ENCODE data around the gene TRIP13.

TRIP13 gene

DNA sequence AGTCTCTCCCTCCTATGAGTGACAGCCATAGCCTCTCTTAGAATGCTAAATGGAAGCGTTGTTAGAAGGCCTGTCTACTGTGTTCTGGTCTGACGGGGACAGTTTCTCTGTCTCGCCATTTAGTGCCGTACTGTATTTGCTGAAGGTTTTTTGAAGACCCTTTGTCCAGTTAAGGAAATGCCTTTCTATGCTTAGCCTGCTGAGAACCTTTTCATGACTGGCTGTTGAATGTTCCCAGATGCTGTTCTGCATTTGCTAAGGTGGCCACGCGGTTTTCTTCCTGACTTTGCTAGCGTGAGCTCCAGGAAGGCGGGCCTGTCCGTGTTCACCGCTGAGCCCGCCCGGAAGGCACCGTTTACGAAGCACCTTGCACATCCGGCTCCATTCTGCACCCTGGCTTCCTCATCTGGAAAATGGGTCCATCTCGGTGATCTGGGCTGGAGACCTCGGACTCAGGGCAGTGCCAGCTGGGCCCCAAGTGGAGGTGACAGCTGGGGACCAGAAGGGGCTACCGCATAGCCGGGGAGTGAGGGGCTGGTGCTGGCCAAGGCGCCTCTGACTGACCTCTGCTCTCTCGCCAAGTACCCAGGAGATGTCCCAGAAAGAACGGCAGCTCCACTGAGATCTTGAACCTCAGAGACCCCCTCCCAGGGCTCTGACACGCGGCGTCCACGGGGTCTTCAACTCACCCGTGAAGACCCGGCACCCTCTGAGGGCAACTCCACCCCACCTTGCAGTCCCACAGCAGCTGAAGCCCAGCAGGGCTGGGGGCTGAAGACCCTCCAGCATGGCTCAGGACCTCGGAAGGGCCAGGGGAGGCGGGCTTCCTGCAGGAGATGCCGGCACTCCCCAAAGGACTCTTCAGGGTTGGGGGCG lies 63.4 kb downstream of the TRIP13 start:
- DNase-seq (ENCODE audit: low read depth) = no peak

DNA sequence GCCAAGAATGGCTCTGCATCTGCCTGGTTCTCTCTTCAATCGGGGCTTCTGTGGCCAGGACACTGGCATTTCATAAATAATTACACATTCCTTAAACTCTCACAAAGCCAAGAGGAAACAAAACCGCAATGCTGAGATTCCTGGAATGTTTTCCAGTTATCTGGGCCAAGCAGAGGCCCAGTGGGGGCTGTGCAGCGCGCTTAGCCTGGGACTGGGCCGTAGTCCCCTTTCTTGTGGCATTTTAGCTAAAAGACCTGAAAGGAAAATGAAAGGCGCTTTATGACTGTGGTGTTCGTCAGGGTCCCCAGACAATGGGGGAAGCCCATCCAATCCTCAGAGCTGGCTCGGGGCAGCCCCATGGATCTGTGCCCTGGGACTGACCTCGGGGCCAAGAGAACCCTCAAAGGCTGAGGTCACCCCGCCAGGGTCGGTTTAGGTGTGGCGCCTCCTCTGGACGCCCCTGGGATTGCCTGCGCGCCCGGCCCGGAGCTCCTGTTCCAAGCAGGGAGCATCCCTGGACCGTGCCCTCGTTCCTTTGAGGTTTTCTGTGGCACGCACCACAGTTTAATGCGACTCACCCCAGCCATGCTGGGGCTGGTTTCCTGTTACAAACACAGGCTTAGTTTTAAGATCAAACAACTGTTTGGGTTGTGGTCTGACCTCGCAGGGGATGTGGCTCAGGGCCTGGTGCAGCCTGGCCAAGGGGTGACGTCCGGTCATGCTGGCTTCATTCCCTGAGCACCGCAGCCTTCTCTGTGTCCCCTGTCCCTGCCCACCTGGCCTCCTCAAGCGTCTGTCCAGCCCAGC lies 64.5 kb downstream of the TRIP13 start:
- DNase-seq (ENCODE audit: low read depth) = no peak

DNA sequence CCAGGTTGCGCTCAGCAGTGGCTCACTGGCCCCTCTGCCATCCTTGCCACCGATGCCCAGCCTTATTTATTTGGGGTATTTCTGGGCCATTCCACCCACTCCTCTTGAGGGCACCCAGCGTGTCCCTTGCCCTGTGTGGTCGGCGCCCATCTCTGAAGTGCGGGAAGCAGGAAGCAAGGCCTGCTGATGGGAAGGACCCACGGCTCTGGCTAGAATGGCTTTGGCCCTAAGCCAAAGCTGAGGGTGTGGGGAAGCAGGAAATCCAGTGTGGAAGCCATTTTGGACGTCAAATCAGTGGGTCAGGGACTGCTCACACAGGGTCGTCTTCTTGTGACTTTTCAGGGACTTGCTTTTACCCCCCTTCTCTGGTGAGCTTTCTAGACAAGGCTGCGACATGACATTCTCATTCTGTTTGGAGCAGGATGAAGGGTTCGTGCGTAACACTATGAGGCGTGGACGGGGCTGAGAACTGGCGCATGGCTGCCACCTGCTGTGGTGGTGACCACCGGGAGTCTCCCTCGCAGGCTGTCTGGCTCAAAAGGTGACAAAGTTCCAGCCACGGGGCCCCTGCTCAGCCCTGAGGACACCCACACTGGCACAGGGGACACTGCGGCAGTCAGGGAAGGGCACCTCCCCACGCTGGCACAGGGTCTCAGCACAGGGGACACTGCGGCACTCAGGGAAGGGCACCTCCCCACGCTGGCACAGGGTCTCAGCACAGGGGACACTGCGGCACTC lies 65.2 kb downstream of the TRIP13 start:
- no peak for DNase-seq (ENCODE audit: low read depth)

DNA sequence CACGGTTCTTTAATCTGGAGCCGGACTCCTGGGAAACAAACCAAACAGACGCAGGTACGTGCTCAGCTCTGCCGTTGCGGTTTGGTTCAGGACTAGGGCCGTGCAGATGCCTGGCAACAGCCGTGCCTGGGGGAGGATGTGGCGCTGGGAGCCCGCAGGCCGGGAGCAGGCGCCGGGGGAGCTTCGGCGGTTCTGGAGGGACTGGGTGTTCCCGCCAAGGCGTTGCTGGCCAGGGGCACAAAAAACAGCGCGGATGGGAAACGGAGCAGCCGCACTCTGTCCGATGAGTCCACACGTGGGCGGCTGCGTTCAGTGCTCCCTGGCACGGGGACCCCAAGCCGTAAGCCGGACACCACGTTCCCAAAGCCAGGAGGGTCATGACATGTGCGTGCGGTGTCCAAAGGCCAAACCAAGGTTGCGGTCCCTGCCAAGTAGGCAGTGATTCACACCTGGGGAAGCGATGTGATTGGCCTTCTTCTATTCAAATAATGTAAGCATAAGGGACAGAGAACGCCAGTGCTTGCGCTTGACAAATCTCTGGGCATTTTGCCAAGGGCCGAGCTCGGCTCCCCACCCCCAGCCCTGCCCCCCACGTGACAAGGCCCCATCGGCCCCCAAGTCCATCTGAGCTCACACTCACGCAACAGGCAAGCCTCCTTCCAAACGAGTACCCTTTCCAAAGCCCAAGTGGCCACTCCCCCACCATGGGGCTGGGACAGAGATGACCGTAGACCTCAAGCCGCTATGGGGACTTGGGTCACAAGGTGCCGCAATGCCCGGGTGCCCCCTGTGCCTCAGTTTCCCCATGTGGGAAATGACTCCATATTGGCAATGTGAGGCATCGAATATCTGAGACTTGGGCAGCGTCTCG lies 66.3 kb downstream of the TRIP13 start:
- no peak for DNase-seq (ENCODE audit: low read depth)

DNA sequence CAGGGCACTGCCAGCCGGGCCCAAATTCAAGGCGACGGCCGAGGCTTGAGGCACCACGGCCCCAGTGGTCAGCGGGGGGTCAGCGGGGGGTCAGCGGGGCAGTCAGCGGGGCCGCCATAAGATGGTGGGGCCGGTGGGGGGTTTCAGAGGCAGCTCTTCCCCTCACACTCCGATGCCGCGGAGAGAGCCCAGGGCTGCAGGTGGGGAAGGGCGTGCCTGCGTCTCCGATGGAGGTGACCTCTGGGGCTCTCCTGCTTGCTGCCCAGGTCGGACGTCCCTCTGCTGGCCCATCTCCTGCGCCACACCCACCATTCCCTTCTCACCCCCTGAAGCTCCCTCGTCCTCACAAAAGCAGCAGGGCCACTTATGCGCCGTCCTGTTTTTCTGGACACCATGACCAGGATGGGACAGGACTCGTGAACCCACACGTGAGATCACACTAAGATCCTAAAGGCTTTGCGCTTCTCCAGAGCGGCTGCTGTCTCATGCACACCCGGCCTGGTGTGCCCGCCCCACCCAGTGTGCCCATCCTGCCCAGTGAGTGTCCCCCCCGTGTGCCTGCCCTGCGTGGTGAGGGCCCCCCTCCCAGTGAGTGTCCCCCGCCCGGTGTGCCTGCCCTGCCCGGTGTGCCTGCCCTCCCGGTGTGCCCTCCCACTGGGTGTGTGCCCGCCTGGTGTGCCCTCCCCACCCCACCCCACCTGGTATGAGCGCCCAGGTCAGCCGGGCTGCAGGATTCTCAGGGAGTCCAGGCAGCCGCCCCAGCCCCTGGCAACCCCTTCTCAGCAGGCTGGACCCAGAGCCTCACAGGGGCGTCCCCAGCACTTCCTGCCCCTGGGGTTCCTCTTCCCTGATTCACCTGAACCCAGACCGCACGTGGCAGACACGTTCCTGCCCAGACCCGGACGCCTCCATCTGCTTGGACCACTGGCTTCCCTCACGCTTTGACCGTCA lies 67.2 kb downstream of the TRIP13 start:
- no peak for DNase-seq (ENCODE audit: low read depth)

DNA sequence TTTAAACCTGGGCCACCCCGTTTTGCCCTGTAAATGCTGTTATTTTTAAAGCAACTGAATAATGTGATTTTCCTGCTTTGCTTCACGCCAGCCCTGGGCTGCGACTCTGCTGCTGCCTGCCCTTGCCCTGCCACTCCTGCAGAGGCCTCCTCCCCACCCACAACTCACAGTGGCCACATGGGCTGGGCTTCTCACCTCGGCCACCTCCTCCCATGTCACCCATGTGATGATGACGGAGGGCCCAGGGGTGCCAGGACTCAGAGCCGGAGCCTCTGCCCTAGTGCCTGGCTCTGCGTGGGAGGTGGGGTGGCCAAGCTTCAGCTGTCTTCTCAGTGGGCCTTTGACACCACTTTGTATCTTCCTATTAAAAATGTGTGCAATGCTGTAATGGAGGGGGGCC lies 67.9 kb downstream of the TRIP13 start:
- no peak for DNase-seq (ENCODE audit: low read depth)

DNA sequence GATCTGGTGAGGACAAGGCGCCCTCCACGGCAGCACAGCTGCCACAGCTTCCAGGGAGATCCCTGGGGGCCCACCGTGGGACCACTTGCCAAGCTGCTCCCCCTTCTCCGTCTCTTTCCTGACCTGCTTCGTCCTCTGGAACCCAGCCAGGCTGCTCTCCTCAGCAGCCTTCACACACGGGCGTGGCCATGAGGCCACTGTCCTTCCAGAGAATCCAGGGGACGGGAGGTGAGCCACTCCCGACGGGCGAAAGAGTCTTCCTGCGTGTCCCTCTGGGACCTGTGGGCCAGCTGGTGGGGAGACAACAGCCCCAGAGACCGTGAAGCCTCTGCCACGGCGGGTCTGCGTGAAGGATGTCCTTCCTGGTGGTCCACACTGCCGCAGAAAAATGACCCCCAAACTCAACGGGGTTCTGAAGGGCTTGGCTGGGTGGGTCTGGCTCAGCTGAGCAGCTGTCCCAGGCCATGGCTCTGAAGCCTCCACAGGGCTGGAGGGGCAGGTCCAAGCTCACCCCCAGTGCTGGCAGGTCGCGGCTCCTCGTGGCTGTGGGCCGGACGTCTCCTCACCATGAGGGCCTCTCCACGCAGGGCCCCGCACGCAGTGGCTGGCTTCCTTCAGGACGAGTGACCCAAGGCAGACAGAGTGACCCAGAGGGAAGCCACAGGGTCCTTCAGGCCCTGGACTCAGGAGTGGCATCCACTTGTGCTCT lies 68.5 kb downstream of the TRIP13 start:
- DNase-seq (ENCODE audit: low read depth) = no peak

DNA sequence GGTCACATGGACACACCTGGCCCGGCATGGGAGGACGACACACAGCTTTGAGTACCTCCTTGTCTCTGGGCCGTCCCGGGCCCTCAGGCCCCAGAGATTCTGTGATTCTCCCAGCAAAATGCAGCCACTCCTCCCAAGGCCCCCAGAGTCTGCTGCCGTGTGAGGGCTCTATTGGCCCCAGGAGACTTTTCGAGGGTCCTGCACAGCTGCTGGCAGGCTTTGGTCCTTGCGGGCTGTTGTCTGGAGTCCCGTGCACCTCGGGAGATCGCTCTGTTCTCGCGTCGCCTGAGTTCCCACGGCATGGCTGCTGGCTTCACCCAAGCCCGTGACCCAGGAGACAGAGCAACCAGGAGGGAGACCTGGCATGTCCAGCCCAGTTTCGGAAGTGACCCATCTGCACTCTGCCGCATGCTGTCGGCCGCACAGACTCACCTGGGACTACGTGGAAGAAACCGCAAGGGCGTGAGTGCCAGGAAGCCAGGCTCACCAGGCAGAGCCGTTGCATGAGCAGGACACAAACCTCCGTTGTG lies 69.1 kb downstream of the TRIP13 start:
- DNase-seq (ENCODE audit: low read depth) = no peak

DNA sequence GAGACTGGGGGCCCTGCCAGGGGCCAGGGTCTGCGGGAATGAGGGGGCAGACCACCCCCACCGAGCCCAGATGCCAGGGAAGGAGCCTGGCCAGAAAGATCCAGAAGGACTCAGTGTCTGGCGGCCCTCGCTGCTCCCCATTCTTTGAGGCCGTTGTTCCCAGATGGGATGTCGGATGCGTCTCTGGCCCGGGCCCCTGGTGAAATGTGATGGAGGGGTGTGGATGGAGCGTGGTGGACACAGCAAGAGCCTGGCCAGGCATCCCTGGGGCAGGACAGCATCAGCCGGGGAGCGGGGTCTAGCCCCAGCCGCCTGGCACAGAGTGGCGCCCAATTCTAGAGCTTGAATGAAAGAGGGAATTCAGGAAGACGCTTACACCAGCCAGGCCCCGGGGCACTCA lies 69.7 kb downstream of the TRIP13 start:
- DNase-seq (ENCODE audit: low read depth) = no peak

DNA sequence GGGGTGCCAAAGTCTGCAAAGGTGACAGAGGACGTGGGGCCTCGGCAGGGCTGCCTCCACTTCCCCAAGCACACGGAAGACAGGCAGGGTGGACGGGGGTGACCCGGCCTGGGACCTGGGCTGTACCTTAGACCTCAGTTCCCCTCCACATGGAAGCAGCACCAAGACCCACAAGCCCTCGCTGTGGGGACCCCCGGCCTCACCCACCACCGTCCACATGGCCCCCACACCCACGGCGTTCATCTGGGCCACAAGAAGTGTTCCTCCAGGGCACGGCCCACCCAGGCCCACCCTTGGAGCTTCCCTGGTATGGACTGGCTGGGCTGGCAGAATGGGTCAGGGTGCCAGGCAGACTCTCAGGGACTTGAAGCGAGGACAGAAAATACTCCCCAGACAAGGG lies 70.1 kb downstream of the TRIP13 start:
- DNase-seq (ENCODE audit: low read depth) = no peak

DNA sequence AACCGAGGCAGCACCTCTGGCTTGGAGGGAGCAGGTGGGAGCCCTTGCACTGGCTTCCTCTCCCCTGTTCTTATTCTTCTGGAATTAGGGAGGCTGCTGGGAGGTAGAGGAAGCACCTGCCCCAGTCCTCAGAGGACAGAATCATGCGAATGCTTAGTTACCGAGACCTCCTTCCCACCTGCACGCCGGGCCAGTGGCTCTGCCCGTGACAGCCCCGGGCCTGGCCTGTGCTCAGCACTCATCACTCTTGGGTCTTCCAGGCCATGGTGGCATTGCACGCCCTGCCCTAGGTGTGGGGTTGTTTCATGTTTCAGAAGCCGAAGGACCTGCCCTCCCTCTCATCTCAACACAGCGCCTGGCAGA lies 70.6 kb downstream of the TRIP13 start:
- no peak for DNase-seq (ENCODE audit: low read depth)

DNA sequence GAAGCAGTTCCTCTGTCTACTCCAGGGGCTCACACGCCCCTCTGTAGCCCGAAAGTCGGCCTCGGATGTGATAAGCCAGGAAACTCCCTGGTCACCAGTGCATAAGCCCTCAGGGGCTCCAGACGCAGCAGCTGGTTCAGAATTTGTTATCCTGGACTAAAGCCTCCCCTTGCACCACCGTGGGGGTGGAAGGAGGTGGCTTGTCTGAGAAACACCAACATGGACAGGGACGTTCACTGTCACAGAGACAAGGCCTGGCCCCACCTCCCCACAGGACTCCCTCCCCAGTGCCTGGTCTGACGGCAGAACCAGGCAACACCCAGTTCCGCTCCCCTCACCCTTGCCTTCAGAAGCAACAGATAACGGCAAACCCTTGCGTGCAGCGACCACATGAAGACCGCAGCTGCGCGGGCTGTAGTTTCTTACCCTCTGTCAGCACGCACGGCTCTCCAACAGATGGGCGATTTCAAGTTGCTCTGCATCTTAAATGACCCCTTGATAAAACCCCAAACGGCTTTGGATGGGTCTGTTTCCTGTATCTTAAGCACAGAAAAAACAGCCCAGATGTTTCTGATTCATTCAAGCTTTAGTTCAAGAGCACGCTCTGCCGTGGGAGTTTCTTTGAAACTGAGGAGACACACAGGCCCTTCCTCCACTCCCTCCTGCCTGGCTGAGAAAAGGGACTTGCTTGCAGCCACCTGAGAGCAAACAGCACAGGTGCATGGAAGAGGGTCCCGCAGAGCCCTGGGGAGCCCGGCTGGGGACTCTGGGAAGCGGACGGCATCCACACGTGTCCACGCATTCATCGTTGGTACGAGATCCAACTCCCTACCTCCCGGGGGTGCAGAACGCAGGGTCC lies 71.2 kb downstream of the TRIP13 start:
- no peak for DNase-seq (ENCODE audit: low read depth)

DNA sequence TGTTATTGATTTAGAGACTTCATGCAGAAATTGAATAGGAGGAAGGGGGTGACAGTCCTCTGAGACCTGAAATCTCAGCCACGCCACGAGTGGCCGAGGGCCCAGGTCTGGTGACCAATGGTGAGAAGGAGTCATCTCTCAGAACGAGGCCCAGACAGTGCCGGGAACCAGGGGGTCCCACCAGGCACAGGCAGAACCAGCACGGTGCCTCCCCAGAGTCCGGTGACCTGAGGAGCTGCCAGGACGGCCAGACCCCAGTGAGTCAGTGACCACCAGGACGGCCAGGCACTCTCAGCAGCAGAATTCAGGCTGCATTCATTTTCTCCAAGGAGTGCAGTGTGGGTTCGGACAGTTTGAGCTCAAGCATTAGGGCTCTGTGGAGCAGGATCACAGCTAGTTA lies 72.1 kb downstream of the TRIP13 start:
- no peak for DNase-seq (ENCODE audit: low read depth)

DNA sequence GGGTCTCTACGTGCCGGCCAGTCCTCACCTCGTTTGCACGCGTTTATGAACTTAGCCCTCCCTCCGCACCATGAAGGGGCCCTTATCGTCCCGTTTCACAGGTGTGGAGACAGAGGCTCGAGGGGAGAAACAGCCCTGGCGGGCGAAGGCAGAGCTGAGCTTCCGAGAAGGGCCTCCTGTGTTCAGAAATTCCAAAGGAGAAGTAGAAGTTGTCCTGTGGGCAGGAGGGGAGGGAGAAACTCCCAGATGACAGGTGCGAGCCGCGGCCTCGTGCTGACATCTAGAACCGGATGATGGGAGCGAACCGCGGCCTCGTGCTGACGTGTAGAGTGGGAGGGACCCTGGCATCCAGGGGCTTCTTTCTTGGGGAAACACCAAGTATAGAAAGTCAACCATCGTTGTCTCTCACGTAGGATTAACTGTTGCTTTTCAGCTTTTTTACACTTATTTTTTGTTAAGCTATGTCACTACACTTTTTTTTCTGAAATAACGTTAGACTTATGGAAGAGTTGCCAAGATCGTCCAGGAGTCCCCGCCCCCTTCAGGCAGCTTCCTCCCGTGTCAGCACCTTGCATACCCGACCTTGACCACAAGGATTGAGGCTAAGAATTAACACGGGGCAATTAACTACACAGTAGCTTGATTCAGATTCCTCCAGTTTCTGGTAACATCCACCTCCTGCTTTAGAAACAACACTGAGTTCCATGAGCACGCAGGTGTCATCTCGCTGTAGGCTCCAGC lies 73.1 kb downstream of the TRIP13 start:
- DNase-seq (ENCODE audit: low read depth) = no peak

DNA sequence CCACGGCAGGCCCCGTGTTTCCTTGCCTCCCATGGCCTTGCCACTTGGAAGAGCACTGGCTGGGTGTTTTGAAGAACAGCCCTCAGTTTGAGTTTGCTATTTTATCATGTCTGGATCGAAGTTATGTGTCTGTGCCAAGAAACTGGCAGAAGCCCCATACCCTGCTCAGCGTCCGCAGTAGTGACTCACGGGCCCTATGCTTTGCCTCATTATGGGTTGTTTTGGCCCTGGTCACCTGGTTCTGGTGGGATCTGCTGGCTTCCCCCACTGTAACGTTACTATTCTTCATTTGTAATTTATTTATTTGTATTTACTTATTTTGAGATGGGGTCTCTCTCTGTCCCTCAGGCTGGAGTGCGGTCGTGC lies 73.6 kb downstream of the TRIP13 start:
- no peak for DNase-seq (ENCODE audit: low read depth)

DNA sequence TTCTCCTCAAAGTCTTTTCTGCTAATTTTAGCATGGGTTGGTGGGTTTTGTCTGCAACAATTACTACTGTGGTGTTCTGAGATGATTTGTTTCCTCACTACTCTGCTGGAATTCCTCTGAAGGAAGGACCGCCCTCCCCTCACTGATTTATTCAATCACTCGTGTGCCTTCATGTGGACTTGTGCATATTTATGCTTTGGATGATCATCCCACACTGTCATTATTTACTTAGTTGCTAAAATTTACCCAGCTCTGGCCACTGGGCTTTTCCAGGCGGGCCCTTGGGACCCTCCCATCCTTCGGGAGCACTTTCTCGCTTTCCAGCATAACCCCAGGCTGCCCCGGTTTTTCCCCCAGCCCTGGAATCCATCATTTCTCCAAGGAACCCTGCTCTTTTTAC lies 74.3 kb downstream of the TRIP13 start:
- DNase-seq (ENCODE audit: low read depth) = no peak

All from activated T-cell treated with anti-CD3 and anti-CD28 coated beads for 1 hour (primary cell).